Cerebellar nuclear complex (tissue), 1 donor: Measurements from ENCODE around the gene BCL7B.
A peak's percentile ranks its signal among the peaks of the same experiment; 100 is the strongest.
"Not testable (repeated sequence)": the region's sequence is repeated elsewhere in the genome, so short reads cannot be mapped to it uniquely, and the experiment has no call there.

Experiments used
- DNase-seq, 2 experiments: peaks; one replicate each; lab custom pipeline; 2025; lab: John Stamatoyannopoulos, UW

BCL7B gene

GRCh38 chr7:73535918-73536317, 21.6 kb downstream of the BCL7B start:
- not testable (repeated sequence) for DNase-seq

DNA sequence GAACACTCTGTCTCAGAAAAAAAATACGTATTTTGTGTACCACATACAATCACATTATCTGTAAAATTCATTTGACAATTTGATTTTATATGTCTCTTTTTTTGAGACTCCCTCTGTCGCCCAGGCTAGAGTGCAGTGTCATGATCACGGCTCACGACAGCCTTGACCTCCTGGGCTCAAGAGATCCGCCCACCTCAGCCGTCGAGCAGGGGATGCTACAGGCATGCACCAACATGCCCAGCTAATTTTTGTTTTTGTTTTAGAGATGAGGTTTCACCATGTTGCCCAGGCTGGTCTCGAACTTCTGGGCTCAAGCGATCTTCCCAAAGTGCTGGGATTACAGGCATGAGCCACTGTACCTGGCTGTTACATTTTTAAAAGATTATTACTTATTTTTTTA, 23.7 kb downstream of the BCL7B start:
- no peak for DNase-seq

- no peak for DNase-seq
Measured at GRCh38 chr7:73532224-73532623, 25.3 kb downstream of the BCL7B start.

GRCh38 chr7:73530800-73531199, 26.7 kb downstream of the BCL7B start:
- DNase-seq = no peak

- no peak for DNase-seq
Measured at GRCh38 chr7:73526896-73527821, 30.3 kb downstream of the BCL7B start.

GRCh38 chr7:73526158-73526494, 31.4 kb downstream of the BCL7B start:
- DNase-seq = not testable (repeated sequence)

DNA sequence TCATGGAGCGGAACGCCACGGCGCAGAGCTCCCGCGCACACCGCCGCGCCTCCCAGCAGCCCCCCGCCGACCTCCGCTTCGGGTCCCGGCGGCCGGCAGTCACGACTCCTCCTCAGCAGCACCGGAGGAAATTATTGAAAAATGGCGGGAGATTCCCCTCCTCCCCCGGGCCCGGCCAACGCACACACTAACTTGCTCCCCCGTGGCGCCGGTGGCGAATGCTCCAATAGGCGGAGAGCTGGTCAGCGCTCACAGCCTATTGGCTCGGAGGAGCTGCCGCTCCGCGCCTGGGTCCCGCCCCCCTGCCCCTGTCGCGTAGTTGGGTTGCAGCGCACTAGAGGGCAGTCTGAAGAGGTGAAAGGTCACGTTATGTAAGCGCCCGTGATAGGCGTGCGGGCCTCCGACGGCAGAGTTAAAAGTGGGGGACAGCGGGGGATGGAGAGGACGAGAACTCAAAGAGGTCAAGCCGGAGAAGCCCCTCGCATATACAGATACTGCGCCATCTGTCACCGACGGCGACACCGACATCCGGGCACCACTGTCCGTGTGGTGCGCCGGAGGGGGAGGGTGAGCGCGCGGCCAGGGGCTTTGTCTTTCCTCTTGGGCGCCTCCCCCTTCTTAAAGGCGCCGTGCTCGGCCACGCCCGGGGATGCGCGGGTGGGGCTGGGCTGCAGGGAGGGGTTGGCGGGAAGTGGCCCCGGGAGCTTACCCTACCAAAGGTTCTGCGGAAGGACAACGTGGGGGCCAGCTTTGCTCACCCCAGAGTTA, 35.2 kb downstream of the BCL7B start, which contains the start of gene BAZ1B:
Gene BAZ1B (minus strand): TSS at position 189 of the 768 bp plus-strand sequence. CDS start 360 bp downstream, outside the sequence.
- DNase-seq = peak; percentile 80 to 85

DNA sequence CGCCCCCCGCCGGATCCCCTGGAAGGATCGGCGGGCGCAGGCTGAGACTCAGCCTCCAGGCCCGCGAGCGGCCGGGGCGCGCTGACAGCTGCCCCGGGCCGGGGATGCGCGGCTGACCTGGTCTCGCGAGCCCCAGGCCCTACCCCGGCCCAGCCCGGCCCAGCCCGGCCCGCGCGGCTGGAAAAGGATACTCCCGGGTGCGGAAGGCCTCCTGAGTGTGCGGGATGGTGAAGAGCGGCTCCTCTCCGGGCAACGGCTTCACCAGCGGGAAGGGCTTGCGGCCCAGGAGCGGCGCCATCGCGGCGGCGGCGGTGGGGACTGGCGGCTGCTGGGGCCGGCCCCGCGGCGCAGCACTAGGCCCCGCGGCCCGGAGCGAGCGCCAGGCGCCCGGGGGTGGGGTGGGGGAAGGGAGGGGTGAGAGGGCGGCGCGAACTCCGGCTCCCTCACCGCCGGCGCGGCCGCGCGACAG, 35.8 kb downstream of the BCL7B start:
- DNase-seq = no peak

DNA sequence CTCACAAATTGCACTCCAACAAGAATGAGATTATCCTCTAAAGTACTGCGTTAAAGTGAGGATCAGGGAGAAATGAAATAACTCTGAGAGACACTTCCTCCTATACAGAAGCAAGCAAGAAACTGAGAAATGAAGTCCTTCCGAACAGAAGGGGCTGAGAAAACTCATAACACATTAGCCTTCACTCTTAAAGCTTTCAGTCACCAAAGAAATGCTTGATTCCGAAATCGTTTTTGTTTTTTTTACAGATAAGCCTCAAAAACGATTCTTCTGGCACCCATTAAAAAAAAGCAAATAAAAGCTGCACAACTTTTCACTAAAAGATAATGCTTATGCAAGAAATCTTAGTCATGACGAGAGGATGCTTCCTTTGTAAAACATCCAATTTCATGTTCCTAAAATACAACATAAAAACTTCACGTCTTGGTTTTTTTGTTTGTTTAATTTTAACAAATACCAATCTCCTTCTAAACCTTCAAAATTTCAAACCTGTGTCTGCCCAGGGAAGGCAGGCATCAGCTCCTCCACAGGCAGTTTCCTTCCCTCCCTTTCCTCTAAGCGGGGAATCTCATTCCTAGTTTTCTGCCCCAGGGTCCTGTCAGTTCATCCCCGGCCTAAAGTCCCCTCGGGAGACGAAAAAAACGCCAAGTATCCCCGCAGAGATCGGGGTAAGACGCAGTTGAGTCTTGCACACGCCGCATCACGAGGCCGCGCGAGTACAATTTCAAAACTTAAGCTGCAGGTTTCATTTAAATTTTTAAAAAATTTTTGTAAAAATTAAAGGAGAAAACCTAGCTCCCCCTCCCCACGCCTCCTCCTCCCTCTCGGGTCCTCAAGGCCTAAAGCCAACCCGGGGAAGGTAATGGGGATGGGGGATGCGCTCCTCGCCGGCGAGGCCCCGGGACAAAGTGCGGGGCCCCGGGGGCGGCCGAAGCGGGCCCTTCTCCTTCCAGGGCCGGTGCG, 36.5 kb downstream of the BCL7B start:
- DNase-seq = no peak

DNA sequence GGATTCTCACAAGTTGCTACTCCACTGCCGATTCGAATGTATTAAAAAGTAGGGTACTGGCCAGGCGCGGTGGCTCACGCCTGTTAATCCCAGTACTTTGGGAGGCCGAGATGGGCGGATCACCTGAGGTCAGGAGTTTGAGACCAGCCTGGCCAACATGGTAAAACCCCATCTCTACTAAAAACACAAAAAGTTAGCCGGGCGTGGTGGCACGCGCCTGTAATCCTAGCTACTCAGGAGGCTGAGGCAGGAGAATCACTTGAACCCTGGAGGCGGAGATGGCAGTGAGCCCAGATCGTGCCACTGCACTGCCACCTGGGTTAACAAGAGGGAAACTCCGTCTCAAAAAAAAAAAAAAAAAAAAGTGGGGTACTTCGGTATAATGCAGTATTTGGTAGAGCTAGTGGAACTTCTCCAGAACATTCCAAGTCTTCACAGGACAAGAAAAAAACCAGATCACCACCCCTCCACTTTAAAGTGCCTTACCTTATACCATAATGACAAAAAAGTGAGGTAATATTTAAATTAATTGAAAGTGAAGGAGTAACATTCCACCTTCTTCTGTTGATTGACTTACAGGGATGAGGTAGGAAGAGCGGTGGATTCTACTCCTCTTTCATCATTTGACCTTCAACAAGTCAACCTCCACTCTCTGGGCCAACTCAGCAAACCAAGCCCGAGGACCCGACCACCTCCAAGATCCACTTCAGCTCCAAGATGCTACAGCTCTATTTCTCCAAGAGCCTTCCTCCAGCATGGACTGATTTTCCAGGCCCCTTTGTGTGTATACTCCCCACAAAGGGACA, 37.4 kb downstream of the BCL7B start:
- DNase-seq = no peak

DNA sequence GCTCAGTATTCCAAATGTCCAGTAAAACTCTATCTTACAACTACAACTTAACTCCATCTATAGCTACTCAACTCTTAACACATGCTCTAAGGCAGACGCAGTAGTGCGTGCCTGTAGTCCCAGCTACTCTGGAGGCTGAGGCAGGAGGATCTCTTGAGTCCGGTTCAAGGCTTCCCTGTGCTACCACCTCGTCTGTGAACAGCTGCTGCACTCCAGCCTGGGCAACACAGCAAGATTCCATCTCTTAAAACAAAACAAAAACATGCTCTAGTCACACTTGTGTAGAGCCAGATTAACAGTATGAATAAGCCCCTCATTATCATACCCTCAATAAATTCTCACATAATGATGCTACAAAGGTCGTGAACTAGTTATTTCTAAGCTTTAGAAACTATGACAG, 39.0 kb downstream of the BCL7B start:
- no peak for DNase-seq

GRCh38 chr7:73517241-73517995, 40.1 kb downstream of the BCL7B start:
- DNase-seq = no peak

- DNase-seq = no peak
Measured at GRCh38 chr7:73515178-73515577, 42.3 kb downstream of the BCL7B start.

DNA sequence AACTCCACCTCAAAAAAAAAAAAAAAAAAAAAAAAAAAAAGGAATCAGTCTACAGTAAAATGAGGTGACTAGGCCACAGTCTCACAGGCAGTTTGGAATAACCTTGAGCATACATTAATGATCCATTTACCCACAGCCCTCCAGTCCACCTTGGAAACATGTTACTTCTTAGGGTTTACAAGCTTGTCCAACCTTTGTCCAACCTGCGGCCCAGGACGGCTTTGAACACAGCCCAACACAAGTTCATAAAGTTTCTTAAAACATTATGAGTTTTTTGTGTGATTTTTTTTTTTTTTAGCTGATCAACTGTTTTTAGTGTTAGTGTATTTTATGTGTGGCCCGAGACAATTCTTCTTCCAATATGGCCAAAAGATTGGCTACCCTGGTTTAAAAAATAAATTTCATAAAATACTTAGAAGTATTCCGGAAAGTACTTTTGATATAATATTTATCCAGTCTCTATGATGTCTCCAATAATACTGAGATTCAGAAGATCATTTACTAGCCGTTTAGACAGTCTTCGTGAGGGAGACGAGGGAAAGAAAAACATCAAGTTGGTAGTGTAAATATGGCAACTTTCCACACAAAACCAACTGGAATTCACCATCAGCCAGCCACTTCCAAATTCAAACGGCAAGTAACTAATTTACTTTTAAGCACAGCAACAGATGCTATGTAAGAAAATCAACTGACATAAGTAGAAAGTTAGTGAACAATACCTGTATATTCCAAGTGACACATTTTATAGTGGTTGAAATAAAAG, 45.3 kb downstream of the BCL7B start:
- DNase-seq = no peak

- no peak for DNase-seq
Measured at GRCh38 chr7:73509463-73509862, 48.0 kb downstream of the BCL7B start.

DNA sequence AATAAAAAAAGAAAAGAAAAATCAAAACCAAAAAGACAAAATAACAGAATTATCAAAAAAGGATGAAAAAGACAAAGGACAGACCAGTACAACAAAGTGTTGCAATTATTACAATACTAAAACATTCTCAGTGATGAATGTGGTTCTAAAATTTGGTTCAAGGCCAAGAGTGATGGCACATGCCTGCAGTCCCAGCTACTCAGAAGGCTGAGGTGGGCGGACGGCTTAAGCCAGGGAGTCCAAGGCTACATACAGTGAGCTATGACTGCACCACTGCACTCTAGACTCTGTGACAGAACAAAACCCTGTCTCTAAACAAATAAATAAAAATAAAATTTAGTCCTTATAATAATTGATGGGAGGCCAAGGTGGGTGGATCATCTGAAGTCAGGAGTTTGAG, 49.9 kb downstream of the BCL7B start:
- DNase-seq = no peak

GRCh38 chr7:73504920-73505319, 52.6 kb downstream of the BCL7B start:
- DNase-seq = no peak

GRCh38 chr7:73504017-73504416, 53.5 kb downstream of the BCL7B start:
- DNase-seq = no peak

- no peak for DNase-seq
Measured at GRCh38 chr7:73503229-73503628, 54.3 kb downstream of the BCL7B start.
